Activated CD4-positive, CD25-positive, alpha-beta regulatory T cell (primary cell): ENCODE results near the gene MIXL1.
"Not testable (repeated sequence)": the region's sequence is repeated elsewhere in the genome, so short reads cannot be mapped to it uniquely, and the experiment has no call there.

Experiments used
- DNase-seq, 4 experiments: peaks; one replicate each; lab custom pipeline; 2025; lab: John Stamatoyannopoulos, UW

Gene MIXL1

GRCh38 chr1:226223157-226223785 lies at the start of gene MIXL1:
Gene MIXL1, plus strand, starts transcription at chr1:226223664. Its CDS starts 18 bp downstream, at chr1:226223682.
- no peak for DNase-seq

DNA sequence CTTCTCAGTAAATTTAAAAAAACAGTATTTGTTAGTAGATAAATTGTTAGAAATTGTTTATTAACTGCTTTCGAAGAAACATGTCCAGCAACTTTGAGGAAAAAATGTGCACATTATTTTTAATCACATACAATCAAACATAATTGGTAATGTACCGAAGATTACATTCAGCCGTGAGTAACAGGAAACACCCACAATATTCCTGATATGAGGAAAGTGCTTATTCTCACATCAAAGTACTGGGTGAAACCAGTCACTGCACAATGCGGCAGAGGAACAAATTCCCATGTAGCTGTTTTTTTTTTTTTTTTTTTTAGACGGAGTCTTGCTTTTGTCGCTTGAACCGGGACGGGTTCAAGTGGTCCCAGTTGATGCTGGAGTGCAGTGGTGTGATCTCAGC lies 46.6 kb upstream of the MIXL1 start:
- no peak for DNase-seq

DNA sequence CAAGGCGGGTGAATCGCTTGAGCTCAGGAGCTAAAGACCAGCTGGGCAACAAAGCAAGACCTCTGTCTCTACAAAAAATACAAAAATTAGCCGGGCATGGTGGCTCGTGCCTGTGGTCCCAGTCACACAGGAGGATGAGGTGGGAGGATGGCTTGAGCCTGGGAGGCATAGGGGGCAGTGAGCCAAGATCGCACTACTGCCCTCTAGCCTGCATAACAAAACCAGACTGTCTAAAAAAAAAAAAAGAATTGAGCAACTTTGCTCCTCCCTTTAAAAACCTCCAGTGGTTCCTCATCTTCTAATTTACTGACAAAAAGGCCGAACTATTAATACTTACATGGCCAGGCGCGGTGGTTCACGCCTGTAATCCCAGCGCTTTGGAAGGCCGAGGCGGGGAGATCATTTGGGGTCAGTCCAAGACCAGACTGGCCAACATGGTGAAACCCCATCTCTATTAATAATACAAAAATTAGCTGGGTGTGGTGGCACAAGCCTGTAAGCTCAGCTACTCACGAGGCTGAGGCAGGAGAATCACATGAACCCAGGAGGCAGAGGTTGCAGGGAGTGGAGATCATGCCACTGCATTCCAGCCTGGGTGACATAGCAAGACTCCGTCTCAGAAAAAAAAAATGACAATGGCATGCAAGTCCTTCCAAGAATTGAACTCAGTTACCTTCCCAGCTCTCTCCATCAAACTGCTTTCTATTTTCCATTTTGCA lies 41.3 kb upstream of the MIXL1 start:
- DNase-seq = no peak

GRCh38 chr1:226185141-226186036 lies 38.1 kb upstream of the MIXL1 start:
- DNase-seq = no peak

- DNase-seq = peak; percentile 60 to 75 (median 68)
Measured at GRCh38 chr1:226186124-226187018, 37.1 kb upstream of the MIXL1 start, which contains the start of gene ACBD3. Gene ACBD3, minus strand, starts transcription at chr1:226186741. Its CDS starts 66 bp downstream, at chr1:226186675.

DNA sequence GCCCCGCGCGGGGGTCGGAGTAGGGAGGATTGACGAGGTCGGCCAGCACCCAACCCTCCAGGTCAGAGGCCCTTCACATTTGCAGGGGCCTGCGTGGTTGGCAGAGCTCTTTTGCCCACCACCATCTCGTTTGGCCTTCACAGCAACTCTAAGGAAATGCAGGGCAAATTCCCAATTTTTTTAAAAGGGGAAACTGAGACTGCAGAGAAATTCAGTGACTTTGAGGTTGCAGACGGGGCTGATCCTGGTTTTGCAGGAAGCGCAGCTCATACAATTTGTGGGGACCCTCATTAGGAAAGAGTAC lies 36.5 kb upstream of the MIXL1 start:
- DNase-seq = no peak

GRCh38 chr1:226187380-226187779 lies 36.1 kb upstream of the MIXL1 start:
- no peak for DNase-seq

DNA sequence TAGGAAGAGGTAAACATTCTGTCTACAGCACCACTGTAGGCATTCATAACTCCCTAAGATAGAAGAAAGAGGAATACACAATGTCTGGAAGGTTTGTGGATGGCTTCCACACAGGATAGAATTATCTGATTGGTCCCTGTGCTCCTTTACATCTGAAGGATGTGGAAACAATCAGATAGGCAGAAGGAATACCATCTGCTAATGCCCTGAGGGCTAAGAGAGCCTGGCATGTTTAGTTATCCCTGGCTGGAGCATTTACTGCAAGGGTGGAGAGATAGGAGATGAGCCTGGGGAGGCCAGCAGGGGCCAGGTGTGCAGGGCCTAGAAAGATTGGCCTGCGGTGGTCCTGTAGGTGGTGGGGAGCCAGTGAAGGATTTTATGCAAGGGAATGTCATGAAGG lies 28.3 kb upstream of the MIXL1 start:
- DNase-seq = no peak

DNA sequence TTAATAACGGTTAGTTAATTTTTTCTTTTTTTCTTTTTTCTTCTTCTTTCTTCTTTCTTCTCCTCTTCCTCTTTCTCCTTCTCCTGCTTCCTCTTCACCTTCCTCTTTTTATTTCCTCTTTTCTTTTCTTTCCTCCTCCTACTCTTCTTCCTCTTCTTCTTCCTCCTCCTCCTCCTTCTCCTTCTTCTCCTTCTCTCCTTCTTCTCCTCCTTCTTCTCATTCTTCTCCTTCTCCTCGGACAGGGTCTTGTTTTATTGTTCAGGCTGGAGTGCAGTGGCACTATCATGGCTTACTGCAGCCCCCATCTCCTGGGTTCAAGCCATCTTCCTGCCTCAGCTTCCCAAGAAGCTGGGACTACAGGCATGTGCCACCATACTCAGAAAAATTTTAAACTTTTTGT lies 23.5 kb upstream of the MIXL1 start:
- DNase-seq = no peak

DNA sequence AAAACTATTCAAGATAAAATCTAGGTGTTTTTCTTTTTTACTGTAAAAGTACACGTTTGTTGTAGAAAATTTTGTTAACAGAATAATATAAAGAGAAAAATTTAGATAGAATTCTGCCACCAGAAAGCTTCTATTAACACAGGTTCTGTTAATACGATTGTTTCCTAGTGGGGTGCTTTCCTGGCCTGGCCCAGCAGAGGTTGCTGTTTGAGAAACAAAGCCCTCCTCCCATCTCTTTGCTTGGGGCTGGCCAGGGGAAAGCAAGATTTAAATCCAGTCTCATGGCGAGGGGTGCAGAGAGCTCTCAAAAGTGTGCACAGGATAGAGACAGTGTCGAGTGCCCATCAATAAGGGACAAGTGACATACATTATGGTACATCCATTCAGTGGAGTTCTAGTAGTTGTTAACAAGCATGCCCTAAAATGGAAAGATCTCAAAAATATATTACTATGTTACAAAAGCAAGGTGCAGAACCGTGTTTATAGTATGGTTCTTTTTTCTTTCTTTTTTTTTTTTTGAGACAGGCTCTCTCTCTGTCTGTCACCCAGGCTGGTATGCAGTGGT lies 22.4 kb upstream of the MIXL1 start:
- DNase-seq = no peak

DNA sequence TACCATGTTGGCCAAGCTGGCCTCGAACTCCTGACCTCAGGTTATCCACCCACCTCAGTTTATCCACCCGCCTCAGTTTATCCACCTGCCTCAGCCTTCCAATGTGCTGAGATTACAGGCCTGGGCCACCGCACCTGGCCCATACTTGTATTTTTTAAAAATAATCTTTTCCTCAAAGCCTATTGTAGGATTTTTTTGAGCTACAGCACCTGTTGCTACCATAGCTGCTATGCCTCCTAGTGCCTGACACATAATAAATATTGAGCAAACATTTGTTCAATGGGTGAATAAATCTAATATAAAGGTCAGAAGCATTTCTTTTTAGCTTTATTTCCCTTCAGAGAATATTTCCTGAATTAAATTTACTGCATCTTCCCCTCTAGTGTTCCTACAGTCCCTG lies 21.2 kb upstream of the MIXL1 start:
- no peak for DNase-seq

- not testable (repeated sequence) for DNase-seq
Measured at GRCh38 chr1:226202666-226203065, 20.8 kb upstream of the MIXL1 start.

GRCh38 chr1:226203240-226203639 lies 20.2 kb upstream of the MIXL1 start:
- DNase-seq = no peak

DNA sequence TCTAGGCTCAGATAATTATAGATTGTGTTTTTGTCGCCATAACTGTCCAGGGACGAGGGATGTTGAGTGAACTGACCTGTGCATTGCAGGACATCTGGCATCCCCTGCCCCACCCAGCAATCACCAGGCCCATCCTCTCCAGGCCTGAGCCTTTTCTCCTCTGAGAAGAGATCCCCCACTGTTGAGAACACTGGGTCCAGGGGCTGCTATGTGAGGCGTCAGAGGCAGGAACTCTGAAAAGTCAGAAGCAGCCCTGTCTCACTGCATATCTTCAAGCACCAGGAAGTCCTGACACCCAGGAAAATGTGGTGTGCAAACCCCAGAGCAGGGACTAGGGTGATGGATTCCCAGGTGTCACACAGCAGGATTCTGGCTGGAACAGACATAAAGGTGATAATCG lies 19.8 kb upstream of the MIXL1 start:
- DNase-seq = no peak

- DNase-seq = no peak
Measured at GRCh38 chr1:226204198-226204597, 19.3 kb upstream of the MIXL1 start.

- no peak for DNase-seq
Measured at GRCh38 chr1:226207048-226207447, 16.4 kb upstream of the MIXL1 start.

GRCh38 chr1:226209307-226210059 lies 14.0 kb upstream of the MIXL1 start:
- DNase-seq = no peak

- DNase-seq = no peak
Measured at GRCh38 chr1:226210571-226211176, 12.8 kb upstream of the MIXL1 start.

DNA sequence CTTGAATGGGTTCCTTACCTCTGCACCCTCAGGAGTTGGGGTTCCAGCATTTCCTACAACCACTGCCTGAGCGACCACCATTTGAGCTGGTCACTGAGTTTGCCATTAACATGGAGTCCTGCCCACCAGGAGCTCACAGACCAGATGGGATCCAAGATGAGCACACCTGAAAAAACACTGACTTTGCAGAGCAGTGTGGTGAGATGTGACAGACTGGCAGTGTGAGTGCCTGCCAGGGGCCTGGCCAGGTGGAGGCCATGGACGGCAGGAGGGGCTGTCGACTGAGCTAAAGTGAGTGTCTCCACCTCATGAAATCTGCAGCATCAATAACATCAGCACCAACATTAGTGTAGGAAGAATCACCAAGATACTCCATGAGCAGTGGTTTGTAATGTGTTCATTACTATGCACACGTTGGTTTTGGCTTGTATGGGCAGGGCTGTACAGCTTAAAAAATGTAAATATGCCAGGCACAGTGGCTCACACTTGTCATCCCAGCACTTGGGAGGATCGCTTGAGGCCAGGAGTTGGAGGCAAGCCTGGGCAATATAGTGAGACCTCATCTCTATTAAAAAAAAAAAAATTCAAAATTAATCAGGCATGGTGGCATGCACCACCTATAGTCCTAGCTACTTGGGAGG lies 12.2 kb upstream of the MIXL1 start:
- DNase-seq = no peak

DNA sequence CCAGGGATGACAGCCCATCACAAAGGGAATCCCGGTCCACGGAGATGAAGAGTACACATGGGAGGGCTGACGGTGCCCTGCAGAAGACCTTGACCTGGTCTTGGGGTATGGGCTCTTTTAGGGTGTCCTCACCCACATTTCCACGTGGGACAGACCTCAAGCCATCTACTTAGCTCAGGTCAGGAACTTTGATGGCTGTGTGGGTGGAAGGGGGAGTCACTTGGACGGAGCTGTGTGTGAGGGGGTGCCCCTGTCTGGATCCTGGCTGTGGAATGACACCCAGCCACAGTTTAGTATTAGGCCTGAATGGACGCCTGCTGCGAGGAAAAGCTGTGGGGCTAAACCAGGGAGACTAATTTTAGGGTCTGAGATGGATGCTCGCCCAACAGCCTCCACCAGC lies 10.9 kb upstream of the MIXL1 start:
- no peak for DNase-seq
